T-cell (primary cell): Measurements from ENCODE around the gene LCA5L. TPM values are rescaled to one million over a fixed set of nuclear protein-coding genes. Genes with fewer than 3 reads are reported as not detected.
"Not testable (repeated sequence)": the region's sequence is repeated elsewhere in the genome, so short reads cannot be mapped to it uniquely, and the experiment has no call there.

ENCODE experiments used
- ATAC-seq, 4 experiments: fragments of 200-7000 bp in 3 of 4; fragments of 150-1000 bp in 1 of 4; cut with Tn5 transposase; replicated peaks in 1 of 4; 1 replicate in 3 of 4; 2 replicates in 1 of 4; pipeline ENCODE4 v1.10.0; 2021; ENCODE audit warnings: moderate library complexity in 3 of 4, mild to moderate bottlenecking in 2 of 4, moderate number of reproducible peaks in 1 of 4
- CTCF ChIA-PET, 2 donors: fragments of 300-600 bp; sonication (Branson Sonifier 250); formaldehyde crosslinking; loops; one replicate each; lab custom pipeline; 2022; ENCODE audit warnings: antibody characterized with exemption in 2 of 2; lab: Charles Lee
- POLR2A ChIA-PET, 2 donors: fragments of 300-600 bp; sonication (Branson Sonifier 250); formaldehyde crosslinking; loops; one replicate each; lab custom pipeline; 2022; ENCODE audit warnings: antibody characterized with exemption in 2 of 2; lab: Charles Lee
- DNase-seq, 35 experiments: peaks; one replicate each; pipeline versions ENCODE4 v3.0.0 to v3.0.0-alpha.2; 2013 to 2023
- H3K27ac ChIP-seq: one replicate; pipeline ENCODE4 v1.5.1; 2013; ENCODE audit warnings: low read length
- H3K27me3 ChIP-seq, 2 experiments: replicated peaks in 1 of 2; 1 replicate in 1 of 2; 2 replicates in 1 of 2; pipeline versions ENCODE4 v1.6.1 to v1.7.0; 2013; ENCODE audit warnings: low read length in 1 of 2, mixed read lengths in 1 of 2; ENCODE audit not compliant: control insufficient read depth in 2 of 2, insufficient read depth in 2 of 2; ENCODE audit errors: extremely low read depth in 1 of 2
- H3K36me3 ChIP-seq, 2 donors: 1 replicate in 1 of 2; 2 replicates in 1 of 2; pipeline versions ENCODE4 v1.6.1 to v1.7.0; 2013; ENCODE audit warnings: low read length in 1 of 2; ENCODE audit not compliant: control insufficient read depth in 2 of 2, insufficient read depth in 1 of 2; ENCODE audit errors: extremely low read depth in 1 of 2
- H3K4me1 ChIP-seq, 2 experiments: 1 replicate in 1 of 2; 2 replicates in 1 of 2; pipeline versions ENCODE4 v1.6.1 to v1.7.0; 2013; ENCODE audit warnings: low read length in 2 of 2, mixed read lengths in 1 of 2; ENCODE audit not compliant: insufficient read depth in 2 of 2, control insufficient read depth in 1 of 2; ENCODE audit errors: extremely low read depth in 1 of 2
- H3K4me3 ChIP-seq, 2 donors: 1 replicate in 1 of 2; 2 replicates in 1 of 2; pipeline versions ENCODE4 v1.5.1 to v1.7.0; 2013; ENCODE audit warnings: mild to moderate bottlenecking in 2 of 2, low read length in 1 of 2, moderate library complexity in 1 of 2; ENCODE audit not compliant: control insufficient read depth in 1 of 2; ENCODE audit errors: extremely low read depth in 1 of 2
- H3K9me3 ChIP-seq: 2 replicates; pipeline ENCODE4 v1.7.0; 2013
- H3K27ac Mint-ChIP-seq, 2 donors: one replicate each; pipeline ENCODE4 v1.8.0; 2020 to 2021; ENCODE audit warnings: mild to moderate bottlenecking in 2 of 2, mixed read lengths in 2 of 2
- H3K27me3 Mint-ChIP-seq, 2 donors: one replicate each; pipeline ENCODE4 v1.8.0; 2021 to 2022; ENCODE audit warnings: mixed read lengths in 2 of 2
- H3K36me3 Mint-ChIP-seq: one replicate; pipeline ENCODE4 v1.8.0; 2021; ENCODE audit warnings: mixed read lengths
- H3K4me1 Mint-ChIP-seq, 3 donors: one replicate each; pipeline ENCODE4 v1.8.0; 2020 to 2022; ENCODE audit warnings: mixed read lengths in 3 of 3, mild to moderate bottlenecking in 1 of 3
- H3K4me3 Mint-ChIP-seq, 3 donors: one replicate each; pipeline ENCODE4 v1.8.0; 2020 to 2022; ENCODE audit warnings: mild to moderate bottlenecking in 3 of 3, mixed read lengths in 3 of 3, moderate library complexity in 3 of 3
- H3K9me3 Mint-ChIP-seq, 3 donors: one replicate each; pipeline ENCODE4 v1.8.0; 2020 to 2022; ENCODE audit warnings: mixed read lengths in 3 of 3
- WGBS: methylation state at CpG from one replicate; pipeline ENCODE4 v1.1.5; 2013; ENCODE audit warnings: missing lambda C conversion rate; ENCODE audit not compliant: insufficient coverage; 5-methylcytosine and 5-hydroxymethylcytosine counted together
- total RNA-seq, 35 experiments: library from RNA in 6 of 35; stranded (reverse) in 6 of 35; fragments of 120-200 nt in 1 of 35; gene quantifications; one replicate each; pipeline versions ENCODE4 v1.2.1 to v1.2.4 and lab custom pipeline; 2013 to 2026

Gene LCA5L
- total RNA-seq, 5 donors from 2014 or later (not counting 1 experiment from before 2014, with no cell fraction given): 0.23 to 0.60 (median 0.44) TPM; not detected in 1

GRCh38 chr21:39382096-39382495 is 63.5 kb downstream of the LCA5L start:
- Mint-ChIP-seq H3K27ac (peak overlapping the region; percentile 5 to 12), H3K4me3 (peak overlapping the region; percentile 7 to 50 (median 14)), H3K4me1 (peaks cover 20 to 37% (median 33%) of the 10 kb centered on the region in 3 donors)
- whole genome bisulfite sequencing: 96% methylated on average over 5 of the region's 7 CpGs
- H3K27me3 ChIP-seq: peaks cover 0 to 11% of the 10 kb centered on the region in 2 experiments
- DNase-seq, H3K9me3 ChIP-seq, H3K36me3 ChIP-seq, ATAC-seq, CTCF ChIA-PET, H3K9me3 Mint-ChIP-seq, H3K36me3 Mint-ChIP-seq, H3K27me3 Mint-ChIP-seq, H3K4me3 ChIP-seq, H3K27ac ChIP-seq, POLR2A ChIA-PET: not testable (repeated sequence)
- peaks cover 13 to 25% of the 10 kb centered on the region in 2 experiments for H3K4me1 ChIP-seq

- no peaks in the 10 kb centered on the region for H3K9me3 Mint-ChIP-seq
- POLR2A ChIA-PET: interaction anchor here (0.5 to 1.6 kb wide), 2 partner anchors 31 to 65 kb away, joined by 3 to 5 read pairs; no protein-coding TSS in a partner anchor
- no peak for DNase-seq
- H3K4me3 Mint-ChIP-seq: peak overlapping the region; percentile 91 to 92 (median 92)
- peak overlapping the region; percentile 48 for H3K27ac ChIP-seq
- H3K9me3 ChIP-seq: no peaks in the 10 kb centered on the region
- no peaks in the 10 kb centered on the region for H3K36me3 Mint-ChIP-seq
- peaks cover 0 to 11% of the 10 kb centered on the region in 2 experiments for H3K27me3 ChIP-seq
- H3K4me1 Mint-ChIP-seq: peaks cover 18 to 34% (median 28%) of the 10 kb centered on the region in 3 donors
- no peak for ATAC-seq
- 67% methylated on average over 2 of the region's 12 CpGs for WGBS
- H3K4me3 ChIP-seq: peak overlapping the region; percentile 49 to 68
- no peaks in the 10 kb centered on the region for H3K36me3 ChIP-seq
- CTCF ChIA-PET: interaction anchor here in 1 of 2 donors (1.2 to 1.5 kb wide), 2 partner anchors 31 to 33 kb away, joined by 4 to 7 read pairs; no protein-coding TSS in a partner anchor
- H3K27me3 Mint-ChIP-seq: peaks cover 6 to 11% of the 10 kb centered on the region in 2 donors
- H3K4me1 ChIP-seq: peaks cover 6 to 15% of the 10 kb centered on the region in 2 experiments
- H3K27ac Mint-ChIP-seq: peak overlapping the region; percentile 84 to 90
These were observed 64.6 kb downstream of the LCA5L start for GRCh38 chr21:39381009-39381408.

- peaks cover 6 to 11% of the 10 kb centered on the region in 2 donors for H3K27me3 Mint-ChIP-seq
- peak overlapping the region; percentile 91 to 92 (median 92) for H3K4me3 Mint-ChIP-seq
- ATAC-seq: peak; percentile 97 to 99 (median 98)
- H3K9me3 Mint-ChIP-seq: no peaks in the 10 kb centered on the region
- ChIA-PET CTCF (interaction anchor here in 1 of 2 donors (0.7 to 1.5 kb wide), 3 partner anchors 11 to 33 kb away, joined by 4 to 7 read pairs (median 4); no protein-coding TSS in a partner anchor), POLR2A (interaction anchor here (0.5 to 1.6 kb wide), 3 partner anchors 30 to 67 kb away, joined by 3 to 15 read pairs (median 5); partner anchors contain the start of gene BRWD1 (in 1 of the 2))
- H3K27ac Mint-ChIP-seq: peak overlapping the region; percentile 90 to 91
- Histone ChIP-seq H3K4me1 (peaks cover 6 to 9% of the 10 kb centered on the region in 2 experiments), H3K36me3 (no peaks in the 10 kb centered on the region), H3K9me3 (no peaks in the 10 kb centered on the region), H3K4me3 (peak overlapping the region; percentile 68 to 92), H3K27ac (peak overlapping the region; percentile 57), H3K27me3 (peaks cover 0 to 11% of the 10 kb centered on the region in 2 experiments)
- under 1% methylated on average over 57 of the region's 65 CpGs for WGBS
- H3K4me1 Mint-ChIP-seq: peaks cover 18 to 28% (median 24%) of the 10 kb centered on the region in 3 donors
- DNase-seq: peak; percentile 62 to 92 (median 82)
- H3K36me3 Mint-ChIP-seq: no peaks in the 10 kb centered on the region
These were observed 65.3 kb downstream of the LCA5L start for GRCh38 chr21:39379986-39380891.

- ATAC-seq: no peak
These were observed 68.0 kb downstream of the LCA5L start for GRCh38 chr21:39377444-39378050.

GRCh38 chr21:39375446-39375845 is 70.1 kb downstream of the LCA5L start:
- Mint-ChIP-seq H3K4me1 (peaks cover 0 to 2% (median 0%) of the 10 kb centered on the region in 3 donors), H3K36me3 (no peaks in the 10 kb centered on the region), H3K27ac (no peak overlapping the region), H3K27me3 (peaks cover 6 to 18% of the 10 kb centered on the region in 2 donors), H3K4me3 (no peak overlapping the region), H3K9me3 (no peaks in the 10 kb centered on the region)
- ATAC-seq: no peak
- WGBS: 14% methylated on average over 1 of the region's 2 CpGs
- no peak for DNase-seq
- H3K27me3 ChIP-seq: peaks cover 0 to 21% of the 10 kb centered on the region in 2 experiments
- ChIA-PET CTCF (interaction anchor here in 1 of 2 donors (0.6 kb wide), 1 partner anchor 12 kb away, joined by 4 read pairs; no protein-coding TSS in a partner anchor), POLR2A (interaction anchor here in 1 of 2 donors (0.6 kb wide), 1 partner anchor 58 kb away, joined by 5 read pairs; no protein-coding TSS in a partner anchor)
- no peaks in the 10 kb centered on the region for H3K9me3 ChIP-seq
- H3K36me3 ChIP-seq: no peaks in the 10 kb centered on the region
- no peaks in the 10 kb centered on the region for H3K4me1 ChIP-seq
- no peak overlapping the region for H3K27ac ChIP-seq
- no peak overlapping the region for H3K4me3 ChIP-seq

More at GRCh38 chr21:39377444-39378050, 68.0 kb downstream of the LCA5L start:
- H3K4me3 ChIP-seq: no peak overlapping the region
- CTCF ChIA-PET: interaction anchor here (0.5 to 0.9 kb wide), 2 partner anchors 10 to 645 kb away, joined by 10 to 13 read pairs; no protein-coding TSS in a partner anchor
- no peaks in the 10 kb centered on the region for H3K36me3 ChIP-seq
- no peak overlapping the region for H3K27ac ChIP-seq
- Mint-ChIP-seq H3K4me3 (no peak overlapping the region), H3K27me3 (peaks cover 6 to 18% of the 10 kb centered on the region in 2 donors), H3K4me1 (peaks cover 15 to 19% (median 17%) of the 10 kb centered on the region in 3 donors), H3K27ac (peak overlapping the region in 1 of 2 donors; percentile 23), H3K9me3 (no peaks in the 10 kb centered on the region), H3K36me3 (no peaks in the 10 kb centered on the region)
- 94% methylated on average over 6 of the region's 7 CpGs for WGBS
- no peak for DNase-seq
- peaks cover 6 to 9% of the 10 kb centered on the region in 2 experiments for H3K4me1 ChIP-seq
- peaks cover 0 to 21% of the 10 kb centered on the region in 2 experiments for H3K27me3 ChIP-seq
- H3K9me3 ChIP-seq: no peaks in the 10 kb centered on the region
- POLR2A ChIA-PET: no interaction called here
